ENCODE data around the gene PGBD1. TPM values are rescaled to one million over a fixed set of nuclear protein-coding genes. Genes with fewer than 3 reads are reported as not detected.

The PGBD1 gene
- total RNA-seq, 1 donor: 5.6 TPM

- DNase-seq (ENCODE audit: low read depth): no peak
- peak overlapping the region; percentile 80 for H3K4me3 ChIP-seq (ENCODE audit: low read depth, low read length)
- no peak for TF ChIP-seq CTCF (IDR thresholded peaks at IDR 0.05; ENCODE audit: insufficient read depth, low read depth, low read length)
These were observed 13.7 kb upstream of the PGBD1 start for GRCh38 chr6:28267695-28268059.

- no peak for TF ChIP-seq CTCF (IDR thresholded peaks at IDR 0.05; ENCODE audit: insufficient read depth, low read depth, low read length)
These were observed 11.9 kb upstream of the PGBD1 start for GRCh38 chr6:28269492-28269891.

DNA sequence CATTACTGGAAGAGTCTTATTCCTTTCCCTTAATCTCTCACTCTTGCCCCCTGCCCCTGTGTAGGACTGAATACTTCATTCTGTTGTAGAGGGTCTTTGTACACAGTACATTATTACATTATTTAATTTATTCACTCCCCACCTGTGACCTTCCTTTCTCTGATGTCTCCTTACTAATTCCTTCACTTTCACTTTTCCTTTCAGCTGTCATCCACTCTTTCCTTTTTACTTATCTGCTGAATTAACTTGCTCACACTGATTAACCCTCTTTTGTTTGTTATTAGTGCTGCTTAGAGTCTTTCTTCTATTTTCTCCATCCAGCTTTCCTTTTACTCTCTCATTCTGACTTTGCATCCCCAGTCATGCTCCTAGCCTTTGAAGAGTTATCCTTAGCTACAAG is 6.5 kb upstream of the PGBD1 start:
- no peak overlapping the region for H3K4me3 ChIP-seq (ENCODE audit: low read depth, low read length)
- TF ChIP-seq CTCF (IDR thresholded peaks at IDR 0.05; ENCODE audit: insufficient read depth, low read depth, low read length): no peak
- no peak for DNase-seq (ENCODE audit: low read depth)

More at GRCh38 chr6:28269492-28269891, 11.9 kb upstream of the PGBD1 start:
- H3K4me3 ChIP-seq (ENCODE audit: low read depth, low read length): no peak overlapping the region
- peak; percentile 67 for DNase-seq (ENCODE audit: low read depth)

DNA sequence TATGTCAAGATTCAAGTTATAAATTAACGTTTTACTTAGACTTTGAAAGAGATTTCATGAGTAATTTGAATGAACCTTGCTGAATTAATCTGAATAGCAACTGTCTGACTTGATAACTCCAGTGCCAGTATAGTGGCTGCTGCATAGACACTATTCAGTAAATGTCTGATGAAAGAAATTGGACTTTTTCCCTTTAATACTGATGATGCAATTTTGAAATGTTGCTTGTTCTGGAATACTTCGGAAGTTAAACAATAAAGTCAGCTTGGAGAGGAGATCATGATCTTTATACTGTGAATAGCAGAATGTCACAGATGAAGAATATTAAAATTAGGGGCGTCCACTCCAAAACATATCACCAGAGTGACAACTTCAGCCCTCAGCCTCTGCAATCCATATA is 3.6 kb upstream of the PGBD1 start:
- DNase-seq (ENCODE audit: low read depth): no peak
- no peak overlapping the region for H3K4me3 ChIP-seq (ENCODE audit: low read depth, low read length)
- no peak for TF ChIP-seq CTCF (IDR thresholded peaks at IDR 0.05; ENCODE audit: insufficient read depth, low read depth, low read length)

GRCh38 chr6:28280595-28281287 is 631 bp upstream of the PGBD1 start:
- no peak for DNase-seq (ENCODE audit: low read depth)
- H3K4me3 ChIP-seq (ENCODE audit: low read depth, low read length): peak overlapping the region; percentile 80
- TF ChIP-seq CTCF (IDR thresholded peaks at IDR 0.05; ENCODE audit: insufficient read depth, low read depth, low read length): no peak

DNA sequence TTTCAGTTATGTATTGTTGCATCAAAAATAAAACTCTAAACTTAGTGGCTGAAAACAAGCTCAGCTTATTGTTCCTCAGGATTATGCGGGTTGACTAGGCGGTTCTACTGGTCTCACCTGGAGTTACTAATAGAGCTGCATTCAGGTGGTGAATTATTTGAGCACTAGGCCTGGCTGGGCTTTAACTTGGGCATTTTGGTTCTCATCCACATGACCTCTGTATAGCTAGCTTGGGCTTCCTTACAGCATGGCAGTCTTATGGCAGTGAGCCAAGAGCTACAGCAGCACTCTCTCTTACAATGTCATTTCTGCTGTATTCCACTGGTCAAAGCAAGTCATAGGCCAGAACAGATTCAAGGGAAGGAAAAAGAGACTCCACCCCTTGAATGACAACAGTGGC is 1.6 kb downstream of the PGBD1 start:
- no peak overlapping the region for H3K4me3 ChIP-seq (ENCODE audit: low read depth, low read length)
- TF ChIP-seq CTCF (IDR thresholded peaks at IDR 0.05; ENCODE audit: insufficient read depth, low read depth, low read length): no peak
- no peak for DNase-seq (ENCODE audit: low read depth)

- no peak for TF ChIP-seq CTCF (IDR thresholded peaks at IDR 0.05; ENCODE audit: insufficient read depth, low read depth, low read length)
- no peak overlapping the region for H3K4me3 ChIP-seq (ENCODE audit: low read depth, low read length)
- no peak for DNase-seq (ENCODE audit: low read depth)
These were observed 10.2 kb downstream of the PGBD1 start for GRCh38 chr6:28291573-28291972.

Measured in fibroblast of villous mesenchyme (primary cell).